ENCODE data around the gene FCN1.

The FCN1 gene

GRCh38 chr9:134951461-134951860 lies 33.7 kb upstream of the FCN1 start:
- no peak for DNase-seq (ENCODE audit: low spot score)

- DNase-seq (ENCODE audit: low spot score) = no peak
Observed at GRCh38 chr9:134950386-134951210, 32.9 kb upstream of the FCN1 start.

GRCh38 chr9:134949681-134950385 lies 32.1 kb upstream of the FCN1 start:
- no peak for DNase-seq (ENCODE audit: low spot score)

- DNase-seq (ENCODE audit: low spot score) = no peak
Observed at GRCh38 chr9:134948149-134948548, 30.4 kb upstream of the FCN1 start.

GRCh38 chr9:134947265-134947955 lies 29.7 kb upstream of the FCN1 start:
- no peak for DNase-seq (ENCODE audit: low spot score)

GRCh38 chr9:134946663-134947062 lies 29.0 kb upstream of the FCN1 start:
- DNase-seq (ENCODE audit: low spot score) = no peak

- no peak for DNase-seq (ENCODE audit: low spot score)
Observed at GRCh38 chr9:134945509-134946275, 28.0 kb upstream of the FCN1 start.

- no peak for DNase-seq (ENCODE audit: low spot score)
Observed at GRCh38 chr9:134944916-134945315, 27.2 kb upstream of the FCN1 start.

- no peak for DNase-seq (ENCODE audit: low spot score)
Observed at GRCh38 chr9:134944351-134944802, 26.7 kb upstream of the FCN1 start.

GRCh38 chr9:134943836-134944235 lies 26.1 kb upstream of the FCN1 start:
- DNase-seq (ENCODE audit: low spot score) = no peak

- no peak for DNase-seq (ENCODE audit: low spot score)
Observed at GRCh38 chr9:134943411-134943810, 25.7 kb upstream of the FCN1 start.

GRCh38 chr9:134942788-134943184 lies 25.1 kb upstream of the FCN1 start:
- DNase-seq (ENCODE audit: low spot score) = no peak

GRCh38 chr9:134942011-134942787 lies 24.5 kb upstream of the FCN1 start:
- DNase-seq (ENCODE audit: low spot score) = no peak

GRCh38 chr9:134940236-134941208 lies 22.8 kb upstream of the FCN1 start:
- no peak for DNase-seq (ENCODE audit: low spot score)

GRCh38 chr9:134939836-134940235 lies 22.1 kb upstream of the FCN1 start:
- no peak for DNase-seq (ENCODE audit: low spot score)

- no peak for DNase-seq (ENCODE audit: low spot score)
Observed at GRCh38 chr9:134939080-134939733, 21.5 kb upstream of the FCN1 start.

GRCh38 chr9:134938346-134939079 lies 20.8 kb upstream of the FCN1 start:
- no peak for DNase-seq (ENCODE audit: low spot score)

- DNase-seq (ENCODE audit: low spot score) = no peak
Observed at GRCh38 chr9:134937566-134938345, 20.0 kb upstream of the FCN1 start.
